Body of pancreas (tissue), 4 donors: ENCODE data around the gene SPATA25. TPM values are rescaled to one million over a fixed set of nuclear protein-coding genes. Genes with fewer than 3 reads are reported as not detected.
"Not testable (repeated sequence)": the region's sequence is repeated elsewhere in the genome, so short reads cannot be mapped to it uniquely, and the experiment has no call there.

Source experiments
- ATAC-seq: fragments of 150-250 bp; one replicate; pipeline ENCODE4 v1.9.1; 2016
- DNase-seq, 4 donors: peaks; one replicate each; pipeline ENCODE4 v3.0.0-alpha.2; 2019
- H3K27ac ChIP-seq, 4 donors: fragments of 200-600 bp; sonication (generic); 1 replicate in 3 of 4; 2 replicates in 1 of 4; pipeline versions ENCODE4 v1.5.1 to v1.6.1; 2016 to 2019; ENCODE audit warnings: mild to moderate bottlenecking in 1 of 4, mixed read lengths in 1 of 4, moderate library complexity in 1 of 4
- H3K27me3 ChIP-seq, 2 donors: fragments of 200-600 bp; sonication (generic); one replicate each; pipeline ENCODE4 v1.6.0; 2016; ENCODE audit warnings: mild to moderate bottlenecking in 1 of 2
- H3K36me3 ChIP-seq, 2 donors: fragments of 200-600 bp; sonication (generic); replicated peaks in 1 of 2; 2 replicates each; pipeline ENCODE4 v1.5.1; 2016; ENCODE audit warnings: low read depth in 2 of 2; ENCODE audit not compliant: insufficient read depth in 1 of 2
- H3K4me1 ChIP-seq: fragments of 200-600 bp; sonication (generic); one replicate; pipeline ENCODE4 v1.6.0; 2016
- H3K4me3 ChIP-seq, 2 donors: fragments of 200-600 bp; sonication (generic); 1 replicate in 1 of 2; 2 replicates in 1 of 2; pipeline ENCODE4 v1.5.1; 2016 to 2019
- H3K9me3 ChIP-seq, 3 donors: fragments of 200-600 bp; sonication (generic); 1 replicate in 2 of 3; 2 replicates in 1 of 3; pipeline ENCODE4 v1.5.1; 2016
- POLR2A ChIP-seq, 3 donors: fragments of 450-650 bp; IDR thresholded peaks; one replicate each; pipeline ENCODE4 v1.6.1; 2016; ENCODE audit warnings: antibody characterized with exemption in 3 of 3, mild to moderate bottlenecking in 2 of 3
- WGBS, 2 donors: methylation state at CpG; one replicate each; pipeline ENCODE4 v1.1.5; 2017; 5-methylcytosine and 5-hydroxymethylcytosine counted together
- intact Hi-C: fragments of 100-400 bp; cut with DNase I; formaldehyde crosslinking; loops from one replicate; pipeline ENCODE4 v1.15.1; 2023
- total RNA-seq, 2 donors: library from RNA; depleted of rRNA; stranded (reverse); fragments of >200 nt; gene quantifications; one replicate each; pipeline ENCODE4 v1.1.0, GENCODE V29; 2016
- TF ChIP-seq, protein P1 (sequence below), 7 experiments: fragments of 450-650 bp in 4 of 7; fragments of 200-600 bp in 3 of 7; sonication (generic) in 3 of 7; IDR thresholded peaks; one replicate each; pipeline ENCODE4 v1.5.1; 2016 to 2019; ENCODE audit warnings: antibody characterized with exemption in 7 of 7

SPATA25 gene
- total RNA-seq, 2 donors from 2014 or later: 1.3 to 2.6 TPM

DNA sequence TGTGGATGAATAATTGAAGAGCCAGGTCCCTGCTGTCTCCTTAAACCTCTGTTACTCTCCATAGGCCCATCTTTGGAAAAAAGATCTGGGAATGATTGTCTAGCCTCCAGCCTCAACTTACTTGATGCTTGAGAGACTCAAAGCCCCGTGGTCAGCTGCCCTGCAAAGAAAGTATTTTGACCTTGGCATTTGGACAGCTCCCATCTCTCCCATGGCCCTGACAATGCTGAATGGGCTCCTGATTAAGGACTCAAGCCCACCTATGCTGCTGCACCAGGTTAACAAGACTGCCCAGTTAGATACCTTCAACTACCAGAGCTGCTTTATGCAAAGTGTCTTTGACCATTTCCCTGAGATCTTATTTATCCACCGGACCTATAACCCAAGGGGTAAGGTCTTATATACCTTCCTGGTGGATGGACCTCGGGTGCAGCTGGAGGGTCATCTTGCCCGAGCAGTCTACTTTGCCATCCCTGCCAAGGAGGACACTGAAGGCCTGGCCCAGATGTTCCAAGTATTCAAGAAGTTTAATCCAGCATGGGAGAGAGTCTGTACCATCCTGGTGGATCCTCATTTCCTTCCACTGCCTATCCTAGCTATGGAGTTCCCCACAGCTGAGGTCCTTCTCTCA, 4.8 kb downstream of the SPATA25 start:
- intact Hi-C loops: no loop called here
- ATAC-seq (no peak), DNase-seq (no peak)
- no peaks in the 10 kb centered on the region for H3K27me3 ChIP-seq
- H3K4me1 ChIP-seq: peaks cover 10% of the 10 kb centered on the region
- TF ChIP-seq POLR2A (IDR thresholded peaks at IDR 0.05): no peak
- TF ChIP-seq, protein P1, sequence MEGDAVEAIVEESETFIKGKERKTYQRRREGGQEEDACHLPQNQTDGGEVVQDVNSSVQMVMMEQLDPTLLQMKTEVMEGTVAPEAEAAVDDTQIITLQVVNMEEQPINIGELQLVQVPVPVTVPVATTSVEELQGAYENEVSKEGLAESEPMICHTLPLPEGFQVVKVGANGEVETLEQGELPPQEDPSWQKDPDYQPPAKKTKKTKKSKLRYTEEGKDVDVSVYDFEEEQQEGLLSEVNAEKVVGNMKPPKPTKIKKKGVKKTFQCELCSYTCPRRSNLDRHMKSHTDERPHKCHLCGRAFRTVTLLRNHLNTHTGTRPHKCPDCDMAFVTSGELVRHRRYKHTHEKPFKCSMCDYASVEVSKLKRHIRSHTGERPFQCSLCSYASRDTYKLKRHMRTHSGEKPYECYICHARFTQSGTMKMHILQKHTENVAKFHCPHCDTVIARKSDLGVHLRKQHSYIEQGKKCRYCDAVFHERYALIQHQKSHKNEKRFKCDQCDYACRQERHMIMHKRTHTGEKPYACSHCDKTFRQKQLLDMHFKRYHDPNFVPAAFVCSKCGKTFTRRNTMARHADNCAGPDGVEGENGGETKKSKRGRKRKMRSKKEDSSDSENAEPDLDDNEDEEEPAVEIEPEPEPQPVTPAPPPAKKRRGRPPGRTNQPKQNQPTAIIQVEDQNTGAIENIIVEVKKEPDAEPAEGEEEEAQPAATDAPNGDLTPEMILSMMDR (IDR thresholded peaks at IDR 0.05): no peak
- H3K36me3 ChIP-seq: peaks cover 0 to 12% of the 10 kb centered on the region in 2 donors
- WGBS, 2 donors: 66% methylated on average over 4 of the region's 4 CpGs
- H3K4me3 ChIP-seq: no peak overlapping the region
- no peak overlapping the region for H3K27ac ChIP-seq
- H3K9me3 ChIP-seq: no peaks in the 10 kb centered on the region

DNA sequence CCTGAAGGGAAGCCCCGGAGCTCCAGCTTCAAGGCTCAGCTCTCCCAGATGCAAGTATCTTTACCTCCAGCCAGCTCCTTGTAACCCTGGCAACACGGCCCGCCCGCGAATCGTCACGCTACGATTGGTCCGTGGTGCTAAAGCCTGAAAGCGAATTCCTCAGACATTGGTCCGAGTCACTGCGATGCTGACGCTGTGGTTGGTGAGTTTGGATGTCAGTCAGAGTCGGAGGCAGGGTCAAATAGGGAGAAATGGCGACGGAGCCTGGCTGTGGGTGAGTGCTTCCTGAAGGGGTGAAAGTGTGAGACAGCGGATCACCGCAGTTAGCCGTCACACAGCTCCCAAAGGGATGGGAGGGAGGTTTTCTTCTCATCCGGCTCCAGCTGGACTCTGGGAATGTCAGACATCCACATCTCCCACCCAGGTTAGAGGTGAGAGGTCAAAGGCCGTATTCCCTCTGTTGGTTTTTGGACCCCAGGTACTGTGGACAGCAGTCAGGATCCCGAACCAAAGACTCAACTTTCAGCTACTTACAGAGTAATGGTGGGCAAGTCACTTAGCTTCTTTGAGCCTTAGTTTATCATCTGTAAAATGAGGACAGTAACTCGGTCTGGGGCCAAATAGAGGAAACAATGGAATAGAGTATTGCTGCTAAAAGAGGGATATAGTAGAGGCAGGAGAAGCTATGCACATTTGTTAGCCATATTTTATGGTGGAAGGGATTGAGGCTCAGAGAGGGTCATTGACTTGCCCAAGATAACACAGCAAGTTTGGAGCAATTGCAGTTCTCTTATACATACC, 6.2 kb downstream of the SPATA25 start, which contains the start of gene ZSWIM1:
Gene ZSWIM1, plus strand, starts transcription at position 240 of the 801 bp plus-strand sequence. CDS start 1,366 bp downstream, outside the sequence.
- intact Hi-C loops: no loop called here
- H3K27ac ChIP-seq: peak within 1 kb of the TSS; percentile 63 to 86 (median 78)

DNA sequence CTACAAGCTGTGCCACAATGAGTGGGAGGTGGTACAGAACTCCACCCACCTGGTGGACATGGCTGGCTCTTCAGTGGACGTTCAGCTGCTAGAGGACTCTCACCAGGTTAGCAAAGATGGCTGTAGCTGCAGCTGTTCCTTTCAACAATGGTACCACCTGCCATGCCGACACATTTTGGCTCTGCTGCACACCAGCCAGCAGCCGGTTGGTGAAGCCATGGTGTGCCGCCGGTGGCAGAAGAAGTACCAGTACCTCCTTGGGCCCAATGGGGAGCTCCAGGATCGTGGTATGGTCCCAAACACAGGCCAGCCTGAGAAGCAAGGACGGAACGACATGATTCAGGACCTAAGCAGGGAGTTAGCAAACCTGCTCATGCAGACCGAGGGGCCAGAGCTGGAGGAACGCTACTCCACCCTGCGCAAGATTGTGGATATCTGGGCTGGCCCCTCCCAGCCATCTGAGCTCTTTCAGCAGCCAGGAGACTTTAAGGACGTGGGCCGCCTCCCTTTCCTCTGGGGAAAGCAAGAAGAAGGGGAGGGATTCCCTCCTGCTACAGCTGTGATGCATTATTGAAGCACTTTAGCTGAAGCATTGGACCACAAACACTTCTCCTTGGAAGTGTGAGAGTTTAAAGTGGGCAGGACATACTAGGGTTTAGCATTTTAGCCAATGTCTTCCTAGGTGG, 9.2 kb downstream of the SPATA25 start:
- H3K36me3 ChIP-seq: peaks cover 0 to 4% of the 10 kb centered on the region in 2 donors
- peaks cover 10% of the 10 kb centered on the region for H3K4me1 ChIP-seq
- H3K27ac ChIP-seq: no peak overlapping the region
- no peaks in the 10 kb centered on the region for H3K9me3 ChIP-seq
- H3K27me3 ChIP-seq: no peaks in the 10 kb centered on the region
- ATAC-seq: no peak
- TF ChIP-seq, protein P1 (IDR thresholded peaks at IDR 0.05): no peak
- TF ChIP-seq POLR2A (IDR thresholded peaks at IDR 0.05): no peak
- H3K4me3 ChIP-seq: no peak overlapping the region
- intact Hi-C loops: no loop called here
- DNase-seq: no peak
- 91 to 94% methylated on average over 8 to 13 of the region's 13 CpGs for WGBS, 2 donors

More for the DNA sequence above, 6.2 kb downstream of the SPATA25 start, which contains the start of gene ZSWIM1:
- DNase-seq: peak; percentile 100
- TF ChIP-seq, protein P1 (IDR thresholded peaks at IDR 0.05): no peak
- TF ChIP-seq POLR2A (IDR thresholded peaks at IDR 0.05): peak in 2 of 3 donors; percentile 75 to 76
- Histone ChIP-seq H3K9me3 (no peaks in the 10 kb centered on the region), H3K4me1 (peaks cover 10% of the 10 kb centered on the region), H3K4me3 (peak within 1 kb of the TSS; percentile 17 to 30), H3K27me3 (no peaks in the 10 kb centered on the region), H3K36me3 (peaks cover 0 to 12% of the 10 kb centered on the region in 2 donors)
- WGBS, 2 donors: 0% methylated on average over 16 to 23 of the region's 23 CpGs
- peak; percentile 100 for ATAC-seq

GRCh38 chr20:45874576-45874975, 12.8 kb downstream of the SPATA25 start:
- 75 to 81% methylated on average over 4 of the region's 4 CpGs for WGBS, 2 donors
- TF ChIP-seq POLR2A (IDR thresholded peaks at IDR 0.05): no peak
- TF ChIP-seq, protein P1 (IDR thresholded peaks at IDR 0.05): no peak
- DNase-seq: no peak
- ATAC-seq: no peak
- H3K36me3 ChIP-seq: peaks cover 0 to 3% of the 10 kb centered on the region in 2 donors
- H3K4me1 ChIP-seq: no peaks in the 10 kb centered on the region
- intact Hi-C loops: no loop called here
- no peaks in the 10 kb centered on the region for H3K27me3 ChIP-seq
- H3K27ac ChIP-seq: no peak overlapping the region
- no peaks in the 10 kb centered on the region for H3K9me3 ChIP-seq
- H3K4me3 ChIP-seq: no peak overlapping the region

DNA sequence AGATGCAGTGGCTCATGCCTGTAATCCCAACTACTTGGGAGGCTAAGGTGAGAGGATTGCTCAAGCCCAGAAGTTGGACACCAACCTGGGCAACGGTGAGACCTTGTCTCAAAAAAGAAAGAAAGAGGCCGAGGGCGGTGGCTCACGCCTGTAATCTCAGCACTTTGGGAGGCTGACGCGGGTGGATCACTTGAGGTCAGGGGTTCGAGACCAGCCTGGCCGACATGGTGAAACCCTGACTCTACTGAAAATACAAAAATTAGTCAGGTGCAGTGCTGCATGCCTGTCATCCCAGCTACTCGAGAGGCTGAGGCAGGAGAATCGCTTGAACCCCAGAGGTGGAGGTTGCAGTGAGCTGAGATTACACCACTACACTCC, 13.3 kb downstream of the SPATA25 start:
- H3K9me3 ChIP-seq, ATAC-seq, H3K27me3 ChIP-seq, H3K36me3 ChIP-seq, H3K4me1 ChIP-seq, H3K4me3 ChIP-seq, DNase-seq, H3K27ac ChIP-seq, intact Hi-C loops: not testable (repeated sequence)
- 89 to 92% methylated on average over 10 of the region's 10 CpGs for WGBS, 2 donors
